HL-60/S4 treated with retinoic acid at 250 ng/mL for 4 days and 3 days (cell line): ENCODE measurements around the gene ZFP14.
"Not testable (repeated sequence)": the region's sequence is repeated elsewhere in the genome, so short reads cannot be mapped to it uniquely, and the experiment has no call there.

ENCODE experiments used
- in situ Hi-C: fragments of 300-500 bp; cut with MboI; formaldehyde crosslinking; loops from 2 replicates; pipeline ENCODE4 v1.7.0; 2022; ENCODE audit warnings: low sequenced_read_pairs

ZFP14 gene

DNA sequence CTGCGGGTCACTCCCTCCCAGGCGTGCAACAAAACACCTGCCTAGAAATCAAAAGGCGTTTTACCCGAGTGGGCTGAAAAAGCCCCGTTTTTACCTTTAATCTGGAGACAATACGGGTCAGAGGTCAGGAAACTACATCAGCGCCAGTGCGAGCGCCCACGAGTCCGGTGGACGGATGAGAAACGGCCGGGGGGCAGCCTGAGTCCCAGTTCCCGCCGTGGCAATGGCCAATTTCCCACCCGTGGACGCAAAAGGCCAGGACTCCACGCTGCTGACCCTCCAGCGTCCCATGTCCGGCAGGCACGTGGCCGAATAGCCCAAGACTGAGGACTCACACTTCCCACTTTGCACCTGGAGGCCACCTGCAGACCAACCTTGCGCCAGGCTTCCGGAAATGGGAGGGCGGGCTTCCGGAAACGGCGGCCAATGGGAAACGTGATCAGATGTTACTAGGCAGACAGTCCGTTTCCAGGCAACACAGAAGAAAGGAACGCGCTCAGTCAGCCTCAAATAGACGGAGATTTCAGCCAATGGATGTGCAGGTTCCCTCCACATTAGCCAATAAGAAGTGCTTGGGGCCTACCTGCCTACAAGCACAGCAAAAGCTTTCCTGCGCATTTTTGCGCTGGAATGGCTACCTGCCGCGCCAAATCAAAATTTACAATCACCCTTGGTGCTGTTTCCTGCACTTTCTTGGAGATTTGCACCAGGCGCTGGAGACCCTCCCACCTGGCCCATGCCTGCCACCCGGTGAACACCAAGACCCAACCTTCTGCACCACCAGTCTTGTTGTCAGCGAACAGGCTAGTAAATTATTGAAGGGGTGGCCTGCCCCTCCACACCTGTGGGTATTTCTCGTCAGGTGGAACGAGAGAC lies 47.4 kb downstream of the ZFP14 start:
- in situ Hi-C loops = no loop called here

DNA sequence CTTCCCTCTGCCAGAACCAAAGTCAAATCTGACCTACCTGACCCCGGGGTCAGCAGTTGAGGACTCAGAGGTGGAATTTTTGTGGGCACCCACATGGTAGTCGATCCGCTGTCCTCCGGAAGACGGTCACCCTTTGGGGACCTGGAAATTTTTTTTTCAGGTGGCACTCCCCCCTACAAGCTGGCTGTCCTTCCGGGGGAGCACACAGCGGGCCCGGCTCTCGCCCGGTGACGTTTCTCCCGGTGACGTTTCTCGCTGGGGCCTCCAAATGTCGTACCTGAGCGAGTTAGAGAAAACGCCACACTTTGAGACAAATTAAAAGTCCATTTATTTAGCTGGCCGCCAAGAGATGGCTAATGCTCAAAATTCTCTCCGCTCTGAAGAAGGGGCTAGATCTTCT lies 48.8 kb downstream of the ZFP14 start:
- in situ Hi-C loops = no loop called here

DNA sequence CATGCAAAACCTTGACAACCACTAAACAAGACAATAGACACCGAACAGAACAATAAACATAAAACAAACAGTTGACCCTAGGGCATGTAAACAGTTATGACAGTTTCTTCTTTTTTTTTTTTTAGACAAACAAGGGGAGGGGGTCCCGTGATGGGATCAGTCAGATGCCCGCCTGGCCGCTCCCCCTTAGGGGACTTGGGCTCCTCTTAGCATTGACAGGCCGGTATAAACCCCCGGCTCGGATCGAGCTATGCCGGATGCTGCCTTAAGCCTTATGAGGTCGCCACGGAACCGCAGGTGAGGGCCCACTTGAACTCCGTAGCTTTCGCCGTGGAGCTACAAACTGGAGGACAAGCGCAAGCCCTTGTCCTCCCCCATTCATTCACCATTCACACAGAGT lies 49.5 kb downstream of the ZFP14 start:
- in situ Hi-C loops = not testable (repeated sequence)

DNA sequence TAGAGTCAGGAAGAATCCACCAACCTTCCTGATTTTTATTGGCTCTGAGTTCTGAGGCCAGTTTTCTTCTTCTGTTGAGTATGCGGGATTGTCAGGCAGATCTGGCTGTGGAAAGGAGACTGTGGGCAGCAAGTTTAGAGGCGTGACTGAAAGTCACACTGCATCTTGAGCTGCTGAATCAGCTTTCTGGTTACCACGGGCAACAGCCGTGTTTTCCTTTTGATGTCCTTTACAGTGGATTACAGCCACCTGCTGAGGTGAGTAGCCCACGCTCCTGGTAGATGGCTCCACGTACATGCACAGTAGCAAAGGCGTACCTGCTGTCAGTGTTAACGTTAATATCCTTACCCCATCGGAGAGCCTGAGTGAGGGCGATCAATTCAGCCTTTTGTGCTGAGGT lies 52.4 kb downstream of the ZFP14 start:
- in situ Hi-C loops = not testable (repeated sequence)

DNA sequence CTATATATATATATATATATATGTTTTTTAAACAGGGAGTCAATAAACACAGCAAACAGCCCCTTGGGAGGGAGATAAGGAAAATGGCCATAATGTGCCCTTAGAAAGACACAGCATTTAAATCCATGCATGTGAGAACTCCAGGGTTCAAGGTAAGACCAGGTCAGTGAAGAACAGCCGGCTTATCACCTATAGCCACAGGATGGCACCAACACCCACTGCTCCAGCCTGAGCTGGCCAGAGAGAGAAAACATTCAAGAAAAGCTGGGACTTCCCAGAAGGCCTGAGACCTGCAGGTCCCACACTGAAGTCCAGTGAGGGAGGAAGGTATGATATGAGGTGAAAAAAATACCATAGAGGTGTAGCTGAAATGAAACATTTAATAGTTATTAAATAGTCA lies 63.8 kb downstream of the ZFP14 start:
- in situ Hi-C loops = not testable (repeated sequence)

DNA sequence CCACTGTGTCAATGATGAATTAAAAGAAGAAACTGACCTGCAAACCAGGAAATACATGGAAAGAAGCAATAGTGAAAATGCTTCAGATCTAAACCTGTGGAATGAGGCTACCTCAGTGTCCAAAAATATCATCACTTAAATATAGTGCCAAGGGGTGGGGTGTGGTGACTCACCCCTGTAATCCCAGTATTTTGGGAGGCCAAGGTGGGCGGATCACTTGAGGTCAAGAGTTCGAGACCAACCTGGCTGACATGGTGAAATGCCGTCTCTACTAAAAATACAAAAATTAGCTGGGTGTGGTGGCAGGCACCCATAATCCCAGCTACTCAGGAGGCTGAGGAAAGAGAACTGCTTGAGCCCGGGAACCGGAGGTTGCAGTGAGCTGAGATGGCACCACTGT lies 64.9 kb downstream of the ZFP14 start:
- in situ Hi-C loops = not testable (repeated sequence)

DNA sequence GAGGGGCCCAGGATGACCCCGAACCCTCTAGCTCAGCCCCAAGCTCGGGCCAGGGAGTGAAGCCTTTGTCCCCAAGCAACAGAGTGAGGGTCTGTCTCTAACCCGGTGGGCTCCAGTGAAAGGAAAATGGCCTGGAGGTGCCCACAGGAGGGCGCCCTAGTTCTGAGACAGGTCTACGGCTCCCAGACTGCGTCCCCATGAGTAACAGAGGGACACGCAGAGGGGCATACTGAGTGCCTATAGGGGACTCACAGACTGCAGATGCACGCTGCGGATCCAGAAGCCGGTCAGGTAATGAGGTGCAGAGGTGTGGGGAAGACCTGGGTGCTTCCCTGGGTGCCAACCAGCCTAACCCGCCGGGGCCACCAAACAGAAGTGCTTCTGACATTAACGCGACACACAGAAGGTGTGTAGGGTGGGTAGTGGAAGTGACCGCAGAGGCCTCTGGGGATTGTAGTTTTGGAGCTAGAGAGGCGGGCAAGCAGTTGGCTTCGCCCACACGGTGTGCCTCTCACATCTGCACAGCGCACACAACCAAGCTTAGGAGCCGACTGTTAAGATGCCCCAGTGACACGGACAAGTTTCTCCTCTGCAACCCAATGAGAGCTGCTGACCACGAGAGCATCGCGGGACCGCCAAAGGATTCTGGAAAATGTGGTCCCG lies 67.8 kb downstream of the ZFP14 start:
- in situ Hi-C loops = not testable (repeated sequence)

DNA sequence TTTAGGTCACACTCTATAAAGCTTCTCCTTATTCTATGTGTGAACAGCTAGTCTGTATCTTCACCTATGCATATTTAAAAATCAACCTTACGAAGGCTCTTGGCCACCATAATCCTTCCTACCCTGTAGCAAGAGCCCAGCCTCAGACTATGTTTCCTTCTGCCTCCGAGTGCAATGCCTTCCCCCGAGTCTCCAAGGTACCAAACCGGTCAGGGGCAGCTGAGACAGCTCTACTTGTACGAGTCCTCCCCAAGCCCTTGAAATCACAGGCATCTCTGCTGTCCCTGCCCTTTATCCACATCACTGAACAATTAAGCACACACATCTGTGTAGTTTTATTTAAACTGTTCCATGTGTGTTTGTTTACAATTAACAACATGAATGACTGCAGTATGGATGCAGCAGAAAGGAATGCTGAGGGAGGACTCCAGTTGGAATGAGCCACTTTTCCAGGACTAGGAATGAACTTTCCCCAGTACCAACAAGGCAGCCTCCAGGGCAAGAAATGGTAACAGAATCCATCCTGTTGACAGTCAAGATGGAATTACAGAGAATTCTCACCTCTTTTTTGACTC lies 68.5 kb downstream of the ZFP14 start:
- in situ Hi-C loops = not testable (repeated sequence)

DNA sequence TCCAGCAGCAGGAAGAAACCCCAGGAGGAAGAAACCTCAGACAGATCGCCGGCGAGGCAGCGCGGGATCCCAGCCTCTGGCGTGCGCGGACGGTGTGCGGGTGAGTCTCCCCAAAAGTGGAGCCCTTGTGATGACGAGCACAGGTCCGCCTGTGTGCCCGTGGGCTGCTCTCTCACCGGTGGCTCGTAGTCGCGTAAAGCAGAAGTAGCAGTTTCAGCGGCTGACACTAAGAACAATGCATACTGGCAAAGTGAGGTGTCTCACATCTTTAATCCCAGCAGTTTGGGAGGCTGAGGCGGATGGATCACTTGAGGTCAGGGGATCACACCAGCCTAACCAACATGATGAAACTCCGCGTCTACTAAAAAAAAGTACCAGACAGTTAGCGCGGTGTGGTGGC lies 69.2 kb downstream of the ZFP14 start:
- in situ Hi-C loops = not testable (repeated sequence)

DNA sequence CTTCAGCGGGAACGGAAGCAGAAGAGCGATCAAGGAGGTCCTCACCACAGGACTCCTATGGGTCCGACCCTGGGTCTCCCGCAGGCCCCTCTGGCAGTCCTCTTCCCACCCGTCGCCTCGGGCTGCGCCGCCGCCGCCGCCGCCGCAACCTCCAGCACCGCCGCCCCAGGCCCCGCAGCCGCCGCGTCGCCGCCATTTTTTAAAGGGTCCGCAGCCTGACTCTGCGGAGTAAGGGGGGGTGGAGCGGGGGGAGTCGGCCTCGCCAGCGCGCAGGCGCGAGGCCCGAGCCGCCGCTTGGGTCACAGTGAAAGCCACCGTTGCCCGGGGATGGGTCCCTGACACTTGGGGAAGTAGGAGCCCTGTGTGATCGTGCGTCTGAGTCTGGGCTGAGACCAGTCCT lies 69.7 kb downstream of the ZFP14 start:
- in situ Hi-C loops = not testable (repeated sequence)

DNA sequence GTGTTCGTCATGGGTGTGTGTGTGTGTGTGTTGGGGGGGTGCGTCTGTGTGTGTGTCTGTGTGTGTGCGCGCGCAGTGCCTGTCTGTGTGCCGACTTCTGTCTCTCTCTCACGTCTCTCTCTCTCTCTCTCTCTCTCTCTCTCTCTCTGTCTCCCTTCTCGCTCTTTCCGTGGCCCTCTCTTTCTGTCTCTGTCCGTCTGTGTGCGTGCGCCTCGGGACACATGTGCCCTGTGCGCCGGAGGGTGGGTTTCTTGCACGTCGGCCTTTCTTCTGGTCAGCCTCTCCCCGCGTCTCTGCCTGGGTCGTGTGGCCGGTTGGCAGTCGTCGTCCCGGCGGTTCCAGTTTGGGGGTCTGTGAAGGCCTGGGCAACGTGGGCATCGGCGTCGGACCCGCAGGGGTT lies 86.7 kb downstream of the ZFP14 start:
- in situ Hi-C loops = not testable (repeated sequence)
